DMS114 treated with DMSO at 0.1 percent for 48 hours (cell line): ENCODE measurements around the gene BTBD9.
"Not testable (repeated sequence)": the region's sequence is repeated elsewhere in the genome, so short reads cannot be mapped to it uniquely, and the experiment has no call there.

ENCODE experiments used
- DNase-seq: peaks from one replicate; lab custom pipeline; 2025; ENCODE audit not compliant: unreplicated experiment; lab: John Stamatoyannopoulos, UW

The BTBD9 gene

DNA sequence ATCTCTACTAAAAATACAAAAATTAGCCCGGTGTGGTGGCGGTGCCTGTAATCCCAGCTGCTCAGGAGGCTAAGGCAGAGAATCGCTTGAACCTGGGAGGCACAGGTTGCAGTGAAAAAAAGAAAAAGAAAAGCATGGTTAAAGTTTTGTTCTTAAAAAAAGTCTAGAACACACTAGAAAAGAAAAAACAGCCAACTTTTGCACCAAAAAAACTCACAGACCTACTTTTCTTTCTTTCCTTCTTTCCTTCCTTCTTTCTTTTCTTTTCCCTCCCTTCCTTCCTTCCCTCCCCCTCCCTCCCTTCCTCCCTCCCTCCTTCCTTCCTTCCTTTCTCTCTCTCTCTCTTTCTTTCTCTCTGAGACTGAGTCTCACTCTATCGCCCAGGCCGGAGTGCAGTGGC lies 204.4 kb downstream of the BTBD9 start:
- no peak for DNase-seq

DNA sequence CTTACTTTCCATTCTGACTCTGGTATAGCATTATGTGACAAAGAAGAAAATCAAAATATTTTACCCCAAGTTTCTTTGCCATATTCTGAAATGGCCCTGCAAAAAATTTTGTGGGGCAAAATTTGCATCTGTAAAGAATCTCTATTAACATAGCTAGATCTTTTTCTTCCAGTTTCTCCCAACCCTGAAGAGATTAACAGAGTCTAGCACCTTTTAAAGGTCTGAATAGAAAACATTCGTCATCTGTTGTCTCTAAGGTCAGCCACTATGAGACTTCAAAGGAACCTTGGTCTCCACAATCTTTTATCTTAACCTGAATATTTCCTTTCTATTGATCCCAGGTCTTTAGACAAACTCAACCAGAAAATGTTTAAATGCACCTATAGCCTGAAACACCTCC lies 205.7 kb downstream of the BTBD9 start:
- DNase-seq, result no peak

- no peak for DNase-seq
Measured at GRCh38 chr6:38432479-38432878, 207.2 kb downstream of the BTBD9 start.

DNA sequence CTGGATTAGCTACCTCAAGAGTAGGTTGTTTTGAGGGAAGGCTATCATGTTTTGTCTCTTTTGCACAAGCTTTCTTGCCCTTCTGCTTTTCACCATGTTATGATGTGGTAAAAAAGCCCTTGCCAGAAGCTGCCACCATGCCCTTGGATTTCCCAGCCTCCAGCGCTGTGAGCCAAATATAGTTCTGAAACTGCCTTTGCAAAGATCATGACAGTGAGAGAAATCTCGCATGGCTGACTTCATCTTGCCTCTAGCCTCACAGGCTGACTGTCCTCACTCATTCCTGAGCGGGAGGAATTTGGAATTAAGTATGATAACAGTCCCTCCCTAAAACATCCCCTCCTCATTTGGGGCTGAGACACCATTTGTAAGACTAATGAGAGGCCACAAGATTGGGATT lies 207.7 kb downstream of the BTBD9 start:
- no peak for DNase-seq

- no peak for DNase-seq
Measured at GRCh38 chr6:38429546-38429945, 210.2 kb downstream of the BTBD9 start.

DNA sequence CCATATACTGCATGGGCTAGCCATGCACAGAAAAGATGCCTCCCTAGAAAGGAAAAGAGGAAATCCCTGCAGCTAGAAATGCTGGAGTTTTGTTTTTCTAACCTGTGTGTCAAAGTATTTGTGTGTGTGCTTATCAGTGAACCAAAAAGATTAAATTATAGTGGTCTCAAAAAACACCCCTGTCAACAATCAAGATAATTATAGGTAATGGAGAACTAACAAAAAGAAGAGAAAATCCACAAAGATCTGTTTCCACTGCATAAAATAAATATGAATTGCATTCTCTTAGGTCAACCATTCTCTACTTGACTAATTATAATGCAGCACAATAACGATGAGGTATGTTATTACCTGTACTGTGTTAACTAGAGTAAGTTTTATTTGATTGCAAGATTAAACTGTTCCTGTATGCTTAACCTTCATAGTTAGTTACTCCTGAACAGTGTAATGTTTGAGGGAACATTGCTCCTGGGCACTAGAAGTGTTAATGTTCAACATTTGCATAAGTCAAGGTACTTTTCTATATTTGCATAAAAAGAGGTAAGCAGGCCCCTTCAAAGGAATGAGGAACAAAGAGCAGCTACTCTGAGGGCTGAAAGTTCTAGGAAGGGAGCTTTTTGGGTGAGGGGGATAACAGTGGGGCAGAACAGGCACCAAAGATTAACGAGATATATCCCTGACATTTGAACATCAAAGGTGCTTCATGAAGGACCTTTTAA lies 212.1 kb downstream of the BTBD9 start:
- DNase-seq, result no peak

DNA sequence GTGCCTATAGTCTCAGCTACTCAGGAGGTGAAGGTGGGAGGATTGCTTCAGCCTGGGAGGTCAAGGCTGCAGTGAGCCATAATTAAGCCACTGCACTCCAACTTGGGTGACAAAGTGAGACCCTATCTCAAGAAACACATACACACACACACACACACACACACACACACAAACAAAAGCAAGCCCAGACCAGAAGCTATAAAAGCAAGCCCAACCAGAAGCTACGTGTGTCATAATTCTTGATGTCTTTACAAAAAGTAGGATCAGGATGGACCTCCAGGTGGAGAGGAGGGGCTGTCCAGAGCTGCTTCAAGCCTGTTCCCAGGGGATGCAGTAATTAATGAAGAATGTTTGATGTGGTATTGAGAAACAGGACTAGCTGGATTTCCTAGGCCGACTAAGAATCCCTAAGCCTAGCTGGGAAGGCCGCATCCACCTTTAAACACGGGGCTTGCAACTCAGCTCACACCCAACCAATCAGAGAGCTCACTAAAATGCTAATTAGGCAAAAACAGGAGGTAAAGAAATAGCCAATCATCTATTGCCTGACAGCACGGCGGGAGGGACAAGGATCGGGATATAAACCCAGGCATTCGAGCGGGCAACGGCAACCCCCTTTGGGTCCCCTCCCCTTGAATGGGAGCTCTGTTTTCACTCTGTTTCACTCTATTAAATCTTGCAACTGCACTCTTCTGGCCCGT lies 213.8 kb downstream of the BTBD9 start:
- DNase-seq, result not testable (repeated sequence)

DNA sequence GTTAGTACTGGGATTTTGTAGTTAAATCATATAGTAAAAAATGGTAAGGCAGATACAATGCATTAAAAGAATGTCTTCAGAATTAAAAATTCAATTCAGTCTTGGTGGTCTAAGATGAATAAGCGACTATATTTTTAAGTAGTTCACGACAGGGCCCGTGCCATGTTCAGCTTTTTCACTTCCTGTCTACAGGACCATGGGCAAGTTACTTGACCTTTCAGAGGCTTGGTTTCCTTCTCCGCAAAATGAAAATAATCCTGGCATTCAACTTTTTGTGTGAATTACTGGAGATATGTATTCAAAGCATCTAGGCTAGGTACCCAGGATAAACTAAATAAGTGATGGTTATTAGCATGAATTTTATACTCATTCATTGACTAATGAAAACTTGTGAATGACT lies 216.0 kb downstream of the BTBD9 start:
- DNase-seq, result no peak

DNA sequence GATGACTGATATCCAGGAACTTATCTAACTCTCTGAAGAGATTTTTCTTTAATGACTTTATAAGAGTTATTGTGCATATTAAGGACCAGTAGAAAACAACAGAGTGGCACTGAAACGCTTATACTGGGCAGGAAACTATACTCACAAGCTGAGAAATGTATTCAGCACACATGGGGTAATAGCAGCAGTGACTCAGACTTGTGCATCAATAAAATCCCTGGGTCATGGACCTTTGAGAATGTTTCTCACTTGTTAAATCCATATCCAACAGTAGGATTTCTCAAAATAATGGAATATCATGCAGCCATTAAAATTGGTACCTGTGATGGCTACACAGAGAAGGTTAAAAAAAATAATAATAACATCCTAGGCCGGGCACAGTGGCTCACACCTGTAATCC lies 219.5 kb downstream of the BTBD9 start:
- DNase-seq, result no peak

- no peak for DNase-seq
Measured at GRCh38 chr6:38417521-38417920, 222.2 kb downstream of the BTBD9 start.

DNA sequence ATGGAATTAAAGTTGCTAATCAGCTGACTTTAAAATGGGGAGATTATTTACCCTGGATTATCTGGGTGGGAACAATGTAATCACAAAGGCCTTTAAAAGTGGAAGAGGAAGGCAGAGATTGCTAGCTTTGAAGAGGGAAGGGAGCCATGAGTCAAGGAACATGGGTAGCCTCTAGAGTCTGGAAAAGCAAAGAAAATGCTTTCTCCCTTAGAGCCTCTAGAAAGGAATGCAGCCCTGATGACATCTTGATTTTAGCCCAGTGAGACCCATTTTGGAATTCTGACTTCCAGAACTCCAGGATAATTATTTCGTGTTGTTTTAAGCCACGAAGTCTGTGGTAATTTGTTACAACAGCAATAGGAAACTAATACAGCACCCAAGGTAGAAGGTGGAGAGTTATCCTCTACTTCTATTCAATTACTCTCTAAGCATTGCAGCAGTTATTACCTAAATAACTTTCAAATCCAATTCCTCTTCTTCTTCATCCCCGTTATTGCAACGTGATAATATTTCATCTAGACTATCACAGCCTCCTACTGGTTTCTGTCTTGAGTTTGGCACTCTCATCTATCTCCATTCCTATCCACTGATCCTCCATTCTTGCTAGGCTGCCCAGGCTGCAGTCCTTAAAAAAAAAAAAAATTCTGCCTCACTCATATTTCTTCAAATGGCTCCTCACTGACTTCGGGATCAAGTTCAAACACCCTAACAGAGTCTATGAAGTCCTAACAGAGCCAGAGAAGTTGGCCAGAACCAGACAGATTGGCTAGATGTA lies 224.3 kb downstream of the BTBD9 start:
- DNase-seq, result no peak

GRCh38 chr6:38413102-38413800 lies 226.5 kb downstream of the BTBD9 start:
- DNase-seq, result no peak

GRCh38 chr6:38407192-38407591 lies 232.5 kb downstream of the BTBD9 start:
- DNase-seq, result no peak

GRCh38 chr6:38406096-38406495 lies 233.6 kb downstream of the BTBD9 start:
- DNase-seq, result no peak

- DNase-seq, result no peak
Measured at GRCh38 chr6:38404900-38405556, 234.7 kb downstream of the BTBD9 start.

- DNase-seq, result no peak
Measured at GRCh38 chr6:38404355-38404754, 235.4 kb downstream of the BTBD9 start.

DNA sequence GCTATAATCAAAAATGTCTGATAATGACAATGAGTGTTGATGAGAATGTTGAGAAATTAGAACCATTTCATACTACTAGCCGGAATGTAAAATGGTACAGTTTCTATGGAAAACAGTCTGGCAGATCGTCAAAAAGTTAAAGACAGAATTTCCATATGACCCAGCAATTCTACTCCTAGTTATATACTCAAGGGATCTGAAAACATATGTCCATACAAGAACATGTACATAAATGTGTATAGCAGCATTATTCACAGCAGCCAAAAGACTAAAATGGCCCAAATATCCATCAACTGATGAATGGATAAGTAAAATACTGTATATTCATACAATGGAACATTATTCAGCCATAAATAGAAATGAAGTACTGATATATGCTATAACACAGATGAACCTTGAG lies 236.2 kb downstream of the BTBD9 start:
- no peak for DNase-seq

- DNase-seq, result no peak
Measured at GRCh38 chr6:38400764-38401163, 239.0 kb downstream of the BTBD9 start.

DNA sequence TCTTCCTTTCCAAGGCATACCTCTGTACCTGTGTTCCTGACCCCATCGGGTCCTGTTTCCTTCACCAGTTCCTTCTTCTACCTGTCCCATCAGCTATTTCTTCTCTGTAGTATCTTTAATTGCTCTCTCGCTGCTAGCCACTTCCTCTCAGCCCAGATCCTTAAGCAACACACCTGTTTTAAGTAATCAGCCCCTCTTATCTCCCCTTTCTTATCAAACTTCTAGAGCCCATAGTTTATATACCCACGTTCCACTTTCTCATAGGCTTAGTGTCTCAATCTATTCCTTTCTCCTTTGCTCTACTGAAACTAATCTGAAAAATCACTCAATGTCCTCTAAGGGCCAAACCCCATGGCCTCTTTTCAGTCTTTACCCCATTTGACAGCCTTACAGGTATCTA lies 239.6 kb downstream of the BTBD9 start:
- DNase-seq, result no peak

DNA sequence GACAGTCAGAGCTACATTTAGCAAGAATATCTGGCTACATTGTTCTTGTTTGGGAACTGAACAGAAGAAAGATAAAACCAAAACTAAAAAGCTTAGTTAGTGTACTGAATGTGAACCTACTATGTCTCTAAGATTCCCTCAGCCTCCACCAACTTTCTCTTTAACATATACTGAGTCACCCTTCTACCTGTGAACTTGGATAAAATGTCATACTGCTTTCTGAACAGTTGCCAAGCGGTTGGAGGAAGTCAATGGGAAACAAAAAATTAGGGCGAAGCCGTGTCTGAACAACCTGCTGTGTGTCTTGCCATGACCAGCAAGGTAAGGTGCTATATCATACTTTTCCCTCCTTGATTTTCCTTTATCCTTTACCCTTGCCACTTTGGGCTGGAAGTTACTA lies 243.5 kb downstream of the BTBD9 start:
- DNase-seq, result no peak

DNA sequence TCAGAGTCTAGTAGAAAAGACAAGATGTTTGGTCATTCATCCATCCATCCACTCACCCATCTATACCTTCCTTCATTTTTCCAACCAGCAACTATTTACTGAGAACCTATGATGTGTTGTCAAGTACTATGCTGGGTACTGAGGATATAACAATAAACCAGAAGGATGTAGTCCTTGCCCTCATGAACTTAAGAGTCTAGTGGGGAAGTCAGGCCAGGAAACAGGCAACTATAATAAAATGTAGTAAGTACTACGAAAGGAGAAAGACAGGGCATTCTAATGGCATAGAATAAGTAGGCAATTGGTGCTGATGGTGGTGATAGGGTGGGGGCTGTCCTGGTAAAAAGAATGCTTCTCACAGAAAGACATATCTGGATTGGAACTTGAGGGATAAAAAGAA lies 245.7 kb downstream of the BTBD9 start:
- DNase-seq, result no peak
